GM12878 (cell line): ENCODE measurements around the gene C5AR1. TPM values are rescaled to one million over a fixed set of nuclear protein-coding genes. Genes with fewer than 3 reads are reported as not detected.

Source experiments
- ATAC-seq: fragments of 200-7000 bp; cut with Tn5 transposase; 3 replicates; pipeline ENCODE4 v1.9.1; 2020; ENCODE audit warnings: mild to moderate bottlenecking, moderate library complexity
- BruUV-seq: library from RNA; stranded (reverse); fragments of 400-500 nt; replicated peaks from 2 replicates; lab custom pipeline; 2021; lab: Mats Ljungman, UMichigan
- CTCF ChIA-PET: fragments of 300-600 bp; sonication (Branson Sonifier 250); formaldehyde crosslinking; extraction: SDS; loops from one replicate; lab custom pipeline; 2021; ENCODE audit warnings: inconsistent platforms; lab: Yijun Ruan, JAX
- POLR2A ChIA-PET: fragments of 350-600 bp; formaldehyde crosslinking; extraction: SDS; loops from one replicate; lab custom pipeline; 2021; ENCODE audit warnings: inconsistent platforms; lab: Charles Lee
- RAD21 ChIA-PET: fragments of 300-600 bp; sonication (Branson Sonifier 250); formaldehyde crosslinking; loops from one replicate; lab custom pipeline; 2023; ENCODE audit warnings: antibody characterized with exemption; ENCODE audit not compliant: unreplicated experiment; lab: Charles Lee
- SMC1A ChIA-PET: fragments of 300-600 bp; sonication (Branson Sonifier 250); formaldehyde crosslinking; loops from one replicate; lab custom pipeline; 2023; ENCODE audit not compliant: unreplicated experiment, uncharacterized antibody; lab: Charles Lee
- DNase-seq: peaks from one replicate; pipeline ENCODE4 v3.0.0-alpha.2; 2011; ENCODE audit warnings: low read depth, low spot score
- FAIRE-seq: peaks from 3 replicates; lab custom pipeline; 2011; peaks lifted over from hg19 to GRCh38; lab: Jason Lieb, UNC
- H2AFZ ChIP-seq: 2 replicates; pipeline ENCODE4 v1.6.0; 2011; ENCODE audit warnings: low read depth, low read length, control low read depth; ENCODE audit not compliant: control insufficient read depth
- H3K27ac ChIP-seq: 2 replicates; pipeline ENCODE4 v1.5.1; 2011; ENCODE audit warnings: control low read depth; ENCODE audit not compliant: control insufficient read depth, insufficient read depth
- H3K27me3 ChIP-seq, 2 experiments: replicated peaks in 1 of 2; 2 replicates each; pipeline versions ENCODE4 v1.6.0 to v1.6.1; 2011; ENCODE audit warnings: low read length in 1 of 2; ENCODE audit not compliant: control insufficient read depth in 2 of 2, insufficient read depth in 2 of 2
- H3K36me3 ChIP-seq, 2 experiments: 2 replicates each; pipeline ENCODE4 v1.5.1; 2011; ENCODE audit warnings: low read length in 1 of 2; ENCODE audit not compliant: control insufficient read depth in 2 of 2, insufficient read depth in 2 of 2
- H3K4me1 ChIP-seq: 2 replicates; pipeline ENCODE4 v1.6.1; 2011; ENCODE audit warnings: mild to moderate bottlenecking, low read length, moderate library complexity, mixed read lengths; ENCODE audit not compliant: control insufficient read depth, insufficient read depth
- H3K4me2 ChIP-seq: 2 replicates; pipeline ENCODE4 v1.6.0; 2011; ENCODE audit warnings: control low read depth; ENCODE audit not compliant: control insufficient read depth, insufficient read depth
- H3K4me3 ChIP-seq: fragments of 200-600 bp; sonication (generic); 2 replicates; pipeline ENCODE4 v1.5.1; 2016
- H3K79me2 ChIP-seq: 2 replicates; pipeline ENCODE4 v1.6.0; 2011; ENCODE audit warnings: low read length; ENCODE audit not compliant: control insufficient read depth, insufficient read depth
- H3K9ac ChIP-seq: 2 replicates; pipeline ENCODE4 v1.8.0; 2011; ENCODE audit warnings: low read length, control low read depth, mixed read lengths; ENCODE audit not compliant: control insufficient read depth, insufficient read depth
- H3K9me3 ChIP-seq: replicated peaks from 3 replicates; pipeline ENCODE4 v1.5.1; 2011; ENCODE audit warnings: mild to moderate bottlenecking, low read length; ENCODE audit not compliant: control insufficient read depth, insufficient read depth
- H4K20me1 ChIP-seq: 2 replicates; pipeline ENCODE4 v1.6.0; 2011; ENCODE audit not compliant: control insufficient read depth, insufficient read depth
- FOS ChIP-seq: IDR thresholded peaks from 3 replicates; pipeline ENCODE4 v1.6.1; 2011; ENCODE audit warnings: borderline replicate concordance; ENCODE audit not compliant: insufficient read length; ENCODE audit errors: extremely low read depth
- HDAC6 ChIP-seq: fragments of 200-600 bp; sonication (generic); IDR thresholded peaks from one replicate; pipeline ENCODE4 v1.8.0; 2017; ENCODE audit warnings: antibody characterized with exemption; ENCODE audit not compliant: unreplicated experiment
- NBN ChIP-seq: fragments of 450-650 bp; IDR thresholded peaks from 2 replicates; pipeline ENCODE4 v1.6.1; 2016
- NFXL1 ChIP-seq: fragments of 450-650 bp; IDR thresholded peaks from 2 replicates; pipeline ENCODE4 v1.6.1; 2017; ENCODE audit warnings: antibody characterized with exemption, mild to moderate bottlenecking, borderline replicate concordance
- PAX5 ChIP-seq: IDR thresholded peaks from 2 replicates; pipeline ENCODE4 v1.6.1; 2011; ENCODE audit warnings: low read depth, low read length, borderline replicate concordance
- PAX8 ChIP-seq: fragments of 450-650 bp; IDR thresholded peaks from 2 replicates; pipeline ENCODE4 v1.6.1; 2017; ENCODE audit warnings: mild to moderate bottlenecking, moderate library complexity
- RAD51 ChIP-seq: fragments of 450-650 bp; IDR thresholded peaks from 2 replicates; pipeline ENCODE4 v1.6.1; 2016; ENCODE audit warnings: moderate library complexity, mild to moderate bottlenecking, inconsistent platforms
- WGBS: methylation state at CpG from one replicate; pipeline ENCODE4 v1.1.6; 2016; ENCODE audit warnings: low lambda C conversion rate; ENCODE audit not compliant: insufficient replicate concordance, insufficient coverage; ENCODE audit errors: missing lambda C conversion rate; 5-methylcytosine and 5-hydroxymethylcytosine counted together
- in situ Hi-C: fragments of 300-500 bp; cut with MboI; formaldehyde crosslinking; loops from 9 replicates; pipeline ENCODE4 v1.14.3; 2018; ENCODE audit warnings: mixed read lengths
- intact Hi-C: fragments of 100-400 bp; cut with micrococcal nuclease; formaldehyde crosslinking; loops from one replicate; pipeline ENCODE4 v1.14.2; 2022; ENCODE audit not compliant: unreplicated experiment
- polyA plus RNA-seq, 11 experiments: library from polyadenylated mRNA; depleted of rRNA in 4 of 11; unstranded in 6 of 11; stranded (reverse) in 5 of 11; fragments of >200 nt; fragmentation: Nextera tagmentation in 4 of 11; fragmentation: Illumina TruSeq in 1 of 11; extraction: Ambion mirVana in 4 of 11; extraction: Trizol in 1 of 11; gene quantifications; 1 replicate in 1 of 11; 2 replicates in 10 of 11; pipeline versions ENCODE4 v1.2.1 to v1.2.3, GENCODE V29; 2011 to 2016; ENCODE audit warnings: inconsistent platforms in 2 of 11, missing spikeins in 2 of 11, low read depth in 1 of 11
- total RNA-seq, 4 experiments: library from RNA; depleted of rRNA in 3 of 4; stranded (reverse); fragments of >200 nt in 3 of 4; fragmentation: Illumina TruSeq in 1 of 4; extraction: Trizol in 1 of 4; gene quantifications; 2 replicates each; pipeline versions ENCODE4 v1.2.1 to v1.2.3, GENCODE V29; 2013 to 2021
- TF ChIP-seq, protein P1 (sequence below): IDR thresholded peaks from 2 replicates; pipeline ENCODE4 v1.6.1; 2011; ENCODE audit warnings: borderline replicate concordance, low read depth, mild to moderate bottlenecking, moderate library complexity, mixed read lengths, low read length; ENCODE audit not compliant: insufficient read depth; ENCODE audit errors: extremely low read length
- TF ChIP-seq, protein P2 (sequence below): IDR thresholded peaks from 2 replicates; pipeline ENCODE4 v1.6.1; 2011; ENCODE audit warnings: low read depth, mild to moderate bottlenecking, low read length, moderate library complexity, borderline replicate concordance; ENCODE audit errors: extremely low read depth
- TF ChIP-seq, protein P3 (sequence below): IDR thresholded peaks from 2 replicates; pipeline ENCODE4 v1.6.1; 2011; ENCODE audit warnings: low read depth, low read length, improper control_type of control experiment, borderline replicate concordance

Gene C5AR1
- total and polyA plus RNA-seq, 10 of the 15 experiments (the other 5 are each of a cell fraction or from before 2014, with no cell fraction given) = 0.04 to 1.5 (median 0.18) TPM

DNA sequence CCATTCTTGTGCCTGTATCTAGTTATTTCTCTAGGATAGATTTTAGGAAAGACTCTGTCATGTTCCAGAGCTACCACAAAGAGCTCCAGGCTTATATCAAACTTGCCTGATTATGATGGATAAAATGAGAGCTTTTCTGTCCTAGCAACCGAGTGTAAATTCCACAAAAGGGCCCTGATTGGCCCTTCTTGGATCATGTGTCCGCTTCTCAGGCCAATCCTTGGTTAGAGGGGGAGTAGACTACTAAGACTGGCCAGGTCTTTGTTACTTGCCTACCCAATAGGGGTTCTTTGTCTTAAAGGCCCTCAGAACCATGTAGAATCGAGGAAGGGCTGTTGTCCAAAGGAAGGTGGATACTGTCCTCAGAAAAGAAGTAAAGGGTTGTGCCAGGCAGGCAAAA lies 41.9 kb downstream of the C5AR1 start (continued):
- TF ChIP-seq, protein P1, sequence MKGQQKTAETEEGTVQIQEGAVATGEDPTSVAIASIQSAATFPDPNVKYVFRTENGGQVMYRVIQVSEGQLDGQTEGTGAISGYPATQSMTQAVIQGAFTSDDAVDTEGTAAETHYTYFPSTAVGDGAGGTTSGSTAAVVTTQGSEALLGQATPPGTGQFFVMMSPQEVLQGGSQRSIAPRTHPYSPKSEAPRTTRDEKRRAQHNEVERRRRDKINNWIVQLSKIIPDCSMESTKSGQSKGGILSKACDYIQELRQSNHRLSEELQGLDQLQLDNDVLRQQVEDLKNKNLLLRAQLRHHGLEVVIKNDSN = peak; percentile 16
- no peak for TF ChIP-seq HDAC6
- TF ChIP-seq FOS = peak; percentile 6
- no peak for TF ChIP-seq PAX5
- TF ChIP-seq, protein P2, sequence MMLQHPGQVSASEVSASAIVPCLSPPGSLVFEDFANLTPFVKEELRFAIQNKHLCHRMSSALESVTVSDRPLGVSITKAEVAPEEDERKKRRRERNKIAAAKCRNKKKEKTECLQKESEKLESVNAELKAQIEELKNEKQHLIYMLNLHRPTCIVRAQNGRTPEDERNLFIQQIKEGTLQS = peak; percentile 40; the same call in 1 of the 2 replicates
- TF ChIP-seq PAX8 = no peak

DNA sequence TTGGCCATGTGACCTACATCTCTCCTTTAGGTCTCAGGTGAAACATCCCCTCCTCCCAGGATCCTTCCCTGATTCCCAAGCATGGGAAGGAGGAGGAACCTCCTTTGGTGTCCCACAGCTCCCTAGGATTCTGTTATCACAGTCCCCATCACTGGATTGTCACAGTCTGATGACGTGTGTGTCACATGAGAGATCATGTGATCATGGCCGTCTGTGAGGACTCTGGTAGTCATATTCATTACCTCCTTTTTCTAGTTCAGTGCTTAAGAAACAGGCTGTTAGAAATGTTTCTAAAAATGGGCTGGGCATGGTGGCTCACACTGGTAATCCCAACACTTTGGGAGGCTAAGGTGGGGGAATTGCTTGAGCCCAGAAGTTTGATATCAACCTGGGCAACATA lies 42.4 kb downstream of the C5AR1 start:
- POLR2A ChIA-PET = no interaction called here
- no peaks in the 10 kb centered on the region; the same call in 2 of the 3 replicates for H3K9me3 ChIP-seq
- CTCF ChIA-PET = interaction anchor here (0.7 to 5.1 kb wide), 4 partner anchors 30 to 54 kb away, joined by 3 to 42 read pairs (median 4); no protein-coding TSS in a partner anchor
- ATAC-seq (no peak), DNase-seq (no peak), FAIRE-seq (no peak)
- in situ Hi-C loops = no loop called here
- no peaks in the 10 kb centered on the region for H3K27me3 ChIP-seq
- SMC1A ChIA-PET = interaction anchor here (1.0 kb wide), 1 partner anchor 59 kb away, joined by 3 read pairs; no protein-coding TSS in a partner anchor
- no peak overlapping the region for H3K9ac ChIP-seq
- BruUV-seq = no TSS peak
- TF ChIP-seq, protein P3, sequence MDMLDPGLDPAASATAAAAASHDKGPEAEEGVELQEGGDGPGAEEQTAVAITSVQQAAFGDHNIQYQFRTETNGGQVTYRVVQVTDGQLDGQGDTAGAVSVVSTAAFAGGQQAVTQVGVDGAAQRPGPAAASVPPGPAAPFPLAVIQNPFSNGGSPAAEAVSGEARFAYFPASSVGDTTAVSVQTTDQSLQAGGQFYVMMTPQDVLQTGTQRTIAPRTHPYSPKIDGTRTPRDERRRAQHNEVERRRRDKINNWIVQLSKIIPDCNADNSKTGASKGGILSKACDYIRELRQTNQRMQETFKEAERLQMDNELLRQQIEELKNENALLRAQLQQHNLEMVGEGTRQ = no peak; the same call in 1 of the 2 replicates
- TF ChIP-seq NFXL1 = no peak
- TF ChIP-seq RAD51 = peak; percentile 78
- TF ChIP-seq NBN = no peak
- no peak overlapping the region; the same call in 1 of the 2 replicates for H3K4me2 ChIP-seq
- H4K20me1 ChIP-seq = no peaks in the 10 kb centered on the region; the same call in 1 of the 2 replicates
- peaks cover 12 to 28% of the 10 kb centered on the region in 2 experiments for H3K36me3 ChIP-seq
- no peak overlapping the region for H2AFZ ChIP-seq
- H3K79me2 ChIP-seq = peaks cover 25% of the 10 kb centered on the region
- H3K27ac ChIP-seq = no peak overlapping the region
- H3K4me1 ChIP-seq = peaks cover 7% of the 10 kb centered on the region
- RAD21 ChIA-PET = no interaction called here
- intact Hi-C loops = no loop called here
- H3K4me3 ChIP-seq = no peak overlapping the region
- 48% methylated on average over 2 of the region's 2 CpGs for WGBS
